Upper lobe of right lung (tissue), 1 donor: ENCODE measurements around the gene RASL10A. TPM values are rescaled to one million over a fixed set of nuclear protein-coding genes. Genes with fewer than 3 reads are reported as not detected.
A peak's percentile ranks its signal among the peaks of the same experiment; 100 is the strongest.

ENCODE experiments used
- ATAC-seq: fragments of 200-7000 bp; cut with Tn5 transposase; one replicate; pipeline ENCODE4 v1.9.1; 2020; ENCODE audit warnings: mild to moderate bottlenecking, moderate library complexity
- DNase-seq: peaks from one replicate; pipeline ENCODE4 v3.0.0-alpha.2; 2020
- H3K27ac ChIP-seq: fragments of 200-600 bp; one replicate; pipeline ENCODE4 v1.8.0; 2022
- H3K27me3 ChIP-seq: fragments of 200-600 bp; one replicate; pipeline ENCODE4 v1.8.0; 2022; ENCODE audit warnings: mild to moderate bottlenecking
- H3K36me3 ChIP-seq: fragments of 200-600 bp; one replicate; pipeline ENCODE4 v1.8.0; 2022
- H3K4me1 ChIP-seq: fragments of 200-600 bp; one replicate; pipeline ENCODE4 v1.8.0; 2022
- H3K4me3 ChIP-seq: fragments of 200-600 bp; one replicate; pipeline ENCODE4 v1.8.0; 2022; ENCODE audit warnings: mild to moderate bottlenecking
- H3K9me3 ChIP-seq: fragments of 200-600 bp; one replicate; pipeline ENCODE4 v1.8.0; 2022
- intact Hi-C: fragments of 100-400 bp; cut with DNase I; formaldehyde crosslinking; loops from one replicate; pipeline ENCODE4 v1.11.0; 2022
- total RNA-seq: library from RNA; stranded (reverse); fragmentation: NEBNext Ultra II Directional; extraction: Animal tissue kit (Norgen Biotek cat#: 25700); gene quantifications from one replicate; pipeline ENCODE4 v1.2.1, GENCODE V29; 2021
- TF ChIP-seq, protein P1 (sequence below): fragments of 200-600 bp; IDR thresholded peaks from one replicate; pipeline ENCODE4 v1.8.0; 2022; ENCODE audit warnings: antibody characterized with exemption
- donor health status: DM: no; HTN: yes; CAD: no; lungs with severe emphysema.

The RASL10A gene
- total RNA-seq, 1 donor from 2014 or later, result 0.72 TPM

DNA sequence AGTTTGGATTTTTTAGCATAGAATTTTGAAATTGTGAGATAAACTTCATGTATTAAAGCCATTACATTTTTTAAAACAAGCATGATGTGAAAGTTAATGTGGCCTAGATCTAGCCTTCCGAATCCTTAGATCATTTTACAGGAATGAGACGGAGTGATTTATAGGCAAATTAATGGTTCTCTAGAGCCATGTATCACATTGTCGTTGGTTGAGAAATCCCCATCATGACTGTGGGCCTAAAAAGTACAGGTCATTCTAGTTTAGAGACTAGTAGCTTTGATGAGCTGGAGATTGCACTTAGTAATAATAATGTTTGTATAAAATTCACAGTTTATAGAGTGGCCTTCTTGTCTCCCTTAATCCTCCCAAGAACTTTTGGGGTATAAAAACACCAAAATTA is 40.3 kb downstream of the RASL10A start:
- intact Hi-C loops, result no loop called here
- TF ChIP-seq, protein P1, sequence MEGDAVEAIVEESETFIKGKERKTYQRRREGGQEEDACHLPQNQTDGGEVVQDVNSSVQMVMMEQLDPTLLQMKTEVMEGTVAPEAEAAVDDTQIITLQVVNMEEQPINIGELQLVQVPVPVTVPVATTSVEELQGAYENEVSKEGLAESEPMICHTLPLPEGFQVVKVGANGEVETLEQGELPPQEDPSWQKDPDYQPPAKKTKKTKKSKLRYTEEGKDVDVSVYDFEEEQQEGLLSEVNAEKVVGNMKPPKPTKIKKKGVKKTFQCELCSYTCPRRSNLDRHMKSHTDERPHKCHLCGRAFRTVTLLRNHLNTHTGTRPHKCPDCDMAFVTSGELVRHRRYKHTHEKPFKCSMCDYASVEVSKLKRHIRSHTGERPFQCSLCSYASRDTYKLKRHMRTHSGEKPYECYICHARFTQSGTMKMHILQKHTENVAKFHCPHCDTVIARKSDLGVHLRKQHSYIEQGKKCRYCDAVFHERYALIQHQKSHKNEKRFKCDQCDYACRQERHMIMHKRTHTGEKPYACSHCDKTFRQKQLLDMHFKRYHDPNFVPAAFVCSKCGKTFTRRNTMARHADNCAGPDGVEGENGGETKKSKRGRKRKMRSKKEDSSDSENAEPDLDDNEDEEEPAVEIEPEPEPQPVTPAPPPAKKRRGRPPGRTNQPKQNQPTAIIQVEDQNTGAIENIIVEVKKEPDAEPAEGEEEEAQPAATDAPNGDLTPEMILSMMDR, result no peak
- DNase-seq (no peak), ATAC-seq (no peak)
- Histone ChIP-seq H3K27ac (no peak overlapping the region), H3K36me3 (peaks cover 81% of the 10 kb centered on the region), H3K4me3 (no peak overlapping the region), H3K9me3 (no peaks in the 10 kb centered on the region), H3K27me3 (no peaks in the 10 kb centered on the region), H3K4me1 (peaks cover 51% of the 10 kb centered on the region)

DNA sequence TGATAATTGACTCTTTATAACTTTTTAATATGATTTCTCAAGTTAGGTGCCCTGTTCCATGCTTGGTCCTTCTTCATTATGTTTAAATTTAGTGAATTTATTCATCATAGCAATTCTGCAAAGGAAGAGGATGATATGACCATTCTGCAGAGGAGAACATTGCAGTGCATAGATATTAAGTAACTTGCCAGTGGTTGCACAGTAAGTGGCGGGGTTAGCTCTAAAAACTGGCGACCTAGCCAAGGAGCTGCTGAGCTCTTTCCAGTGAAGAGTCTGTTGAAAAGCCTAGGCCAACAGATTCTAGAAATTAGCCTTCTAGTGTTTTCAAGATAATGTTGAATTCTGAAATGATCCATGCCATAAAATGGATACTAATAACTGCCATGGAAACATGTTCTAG is 42.9 kb downstream of the RASL10A start:
- no peaks in the 10 kb centered on the region for H3K27me3 ChIP-seq
- peaks cover 55% of the 10 kb centered on the region for H3K36me3 ChIP-seq
- H3K27ac ChIP-seq, result no peak overlapping the region
- TF ChIP-seq, protein P1, result no peak
- no peak overlapping the region for H3K4me3 ChIP-seq
- H3K4me1 ChIP-seq, result peaks cover 57% of the 10 kb centered on the region
- intact Hi-C loops, result no loop called here
- no peak for DNase-seq
- no peak for ATAC-seq
- no peaks in the 10 kb centered on the region for H3K9me3 ChIP-seq

DNA sequence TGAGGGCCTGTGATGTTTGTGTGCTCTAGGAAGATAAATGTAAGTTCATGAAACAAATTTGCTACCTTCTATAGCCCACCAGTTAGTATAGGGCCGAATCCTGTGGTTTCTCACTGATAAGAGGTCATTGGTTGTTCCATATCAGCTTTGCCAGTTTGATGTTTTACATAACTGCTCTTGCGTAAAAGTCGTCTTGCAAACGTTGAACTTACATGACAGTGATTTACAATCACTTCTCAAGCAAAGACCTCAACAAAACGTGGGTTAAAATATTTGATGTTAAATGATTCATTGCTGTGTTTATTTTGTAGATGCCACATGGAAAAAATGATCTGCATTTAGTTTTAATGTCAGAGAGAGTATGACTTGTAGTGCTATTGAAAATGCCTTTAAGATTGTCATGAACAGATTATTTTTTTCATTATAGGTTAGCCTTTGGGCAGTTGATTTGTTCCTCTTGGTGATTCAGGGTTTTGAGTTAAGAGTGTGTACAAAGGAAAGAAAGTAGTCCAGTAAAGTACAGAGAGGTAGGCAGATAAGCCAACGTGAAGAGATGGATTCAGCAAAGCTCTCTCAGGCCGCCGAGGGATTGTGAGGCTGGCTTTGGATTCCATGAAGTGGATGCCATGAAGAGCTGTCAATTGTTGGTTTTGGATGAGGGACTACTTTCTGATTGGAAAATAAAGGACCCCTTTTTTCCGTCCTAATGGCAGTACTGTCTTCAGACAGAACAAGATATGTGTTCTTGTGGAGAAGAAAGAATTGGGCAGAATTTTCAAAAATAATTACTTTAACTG is 44.8 kb downstream of the RASL10A start:
- ATAC-seq (no peak), DNase-seq (no peak)
- peaks cover 36% of the 10 kb centered on the region for H3K36me3 ChIP-seq
- H3K27me3 ChIP-seq, result no peaks in the 10 kb centered on the region
- peaks cover 70% of the 10 kb centered on the region for H3K4me1 ChIP-seq
- H3K27ac ChIP-seq, result no peak overlapping the region
- intact Hi-C loops, result no loop called here
- H3K4me3 ChIP-seq, result peak overlapping the region; percentile 95
- TF ChIP-seq, protein P1, result no peak
- H3K9me3 ChIP-seq, result no peaks in the 10 kb centered on the region

DNA sequence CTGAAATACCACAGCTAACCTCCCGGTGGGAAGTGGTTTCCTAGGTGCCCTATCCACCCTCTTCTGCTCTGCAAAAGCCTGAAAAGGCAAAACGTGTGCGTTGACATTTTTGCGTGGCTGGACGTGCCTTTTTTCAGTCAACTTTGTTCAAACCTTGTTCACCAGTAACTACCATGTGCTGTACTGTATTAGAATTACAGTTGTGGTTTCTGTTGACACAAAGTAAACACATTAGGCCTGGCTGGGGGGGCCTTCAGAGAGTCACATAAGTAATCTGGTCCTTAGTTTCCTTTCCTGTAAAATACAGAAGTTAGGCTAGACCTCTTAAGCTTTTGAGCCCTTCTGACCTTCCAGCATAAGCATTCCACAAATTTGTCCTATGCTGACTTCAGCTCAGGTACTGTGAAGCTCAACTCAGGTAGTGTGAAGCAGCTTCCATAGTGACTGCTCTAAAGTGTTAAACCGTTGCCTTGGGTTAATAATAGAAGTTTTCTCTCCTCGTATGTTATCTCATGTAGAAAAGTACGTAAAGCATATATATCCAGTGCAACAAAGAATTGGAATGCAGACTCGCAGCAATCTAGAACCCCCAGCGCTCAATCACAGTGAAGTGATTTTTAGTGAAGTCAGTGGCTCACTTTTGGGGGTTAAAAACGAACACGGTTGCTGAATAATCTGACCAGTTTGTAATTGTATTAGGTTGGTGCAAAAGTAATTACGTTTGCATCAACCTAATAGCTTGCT is 45.6 kb downstream of the RASL10A start:
- Histone ChIP-seq H3K9me3 (no peaks in the 10 kb centered on the region), H3K27ac (peak overlapping the region; percentile 100), H3K4me3 (peak overlapping the region; percentile 95), H3K4me1 (peaks cover 62% of the 10 kb centered on the region), H3K36me3 (peaks cover 33% of the 10 kb centered on the region), H3K27me3 (no peaks in the 10 kb centered on the region)
- intact Hi-C loops, result no loop called here
- DNase-seq (no peak), ATAC-seq (no peak)
- TF ChIP-seq, protein P1, result no peak

DNA sequence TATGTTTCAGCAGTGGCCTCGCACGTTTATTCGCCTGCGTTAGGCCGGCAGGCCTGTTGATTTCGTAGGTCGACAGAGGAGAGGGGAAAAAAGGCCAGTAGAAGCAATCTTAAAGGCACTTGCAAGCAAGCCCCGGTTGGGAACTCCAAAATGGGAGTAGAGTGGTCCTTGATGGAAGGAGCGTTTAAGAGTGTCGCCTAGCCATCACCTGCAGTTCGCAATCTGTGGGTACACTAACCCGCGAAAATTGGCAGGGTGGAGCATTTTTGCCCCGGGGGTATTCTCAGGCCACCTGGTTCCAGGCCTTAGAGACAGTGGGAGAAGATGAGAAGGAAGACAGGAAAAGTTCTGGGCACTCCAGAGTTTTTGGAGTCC is 46.3 kb downstream of the RASL10A start:
- TF ChIP-seq, protein P1, result no peak
- ATAC-seq (no peak), DNase-seq (no peak)
- H3K36me3 ChIP-seq, result peaks cover 26% of the 10 kb centered on the region
- H3K9me3 ChIP-seq, result no peaks in the 10 kb centered on the region
- intact Hi-C loops, result no loop called here
- H3K27ac ChIP-seq, result peak overlapping the region; percentile 100
- H3K4me1 ChIP-seq, result peaks cover 57% of the 10 kb centered on the region
- no peaks in the 10 kb centered on the region for H3K27me3 ChIP-seq
- H3K4me3 ChIP-seq, result peak overlapping the region; percentile 95
